Measurements from ENCODE around the gene KRTDAP.

KRTDAP gene

GRCh38 chr19:35460608-35461007 is 29.7 kb downstream of the KRTDAP start:
- no peaks in the 10 kb centered on the region for H3K9me3 ChIP-seq (ENCODE audit: control insufficient read depth, insufficient read depth, low read length)
- H3K36me3 ChIP-seq (ENCODE audit: insufficient read depth, low read length), result no peaks in the 10 kb centered on the region
- no peaks in the 10 kb centered on the region; the same call in 1 of the 2 replicates for H3K4me1 ChIP-seq (ENCODE audit: insufficient read depth, low read length)
- no peak overlapping the region for H3K9ac ChIP-seq (ENCODE audit: low read depth, low read length)

GRCh38 chr19:35459414-35460082 is 30.7 kb downstream of the KRTDAP start:
- Histone ChIP-seq H3K36me3 (ENCODE audit: insufficient read depth, low read length) (no peaks in the 10 kb centered on the region), H3K9ac (ENCODE audit: low read depth, low read length) (no peak overlapping the region), H3K4me1 (ENCODE audit: insufficient read depth, low read length) (no peaks in the 10 kb centered on the region; the same call in 1 of the 2 replicates), H3K9me3 (ENCODE audit: control insufficient read depth, insufficient read depth, low read length) (no peaks in the 10 kb centered on the region)

GRCh38 chr19:35458731-35459391 is 31.4 kb downstream of the KRTDAP start:
- Histone ChIP-seq H3K9me3 (ENCODE audit: control insufficient read depth, insufficient read depth, low read length) (no peaks in the 10 kb centered on the region), H3K36me3 (ENCODE audit: insufficient read depth, low read length) (no peaks in the 10 kb centered on the region), H3K9ac (ENCODE audit: low read depth, low read length) (no peak overlapping the region), H3K4me1 (ENCODE audit: insufficient read depth, low read length) (no peaks in the 10 kb centered on the region; the same call in 1 of the 2 replicates)

GRCh38 chr19:35458192-35458591 is 32.1 kb downstream of the KRTDAP start:
- Histone ChIP-seq H3K4me1 (ENCODE audit: insufficient read depth, low read length) (no peaks in the 10 kb centered on the region; the same call in 1 of the 2 replicates), H3K9me3 (ENCODE audit: control insufficient read depth, insufficient read depth, low read length) (no peaks in the 10 kb centered on the region), H3K9ac (ENCODE audit: low read depth, low read length) (no peak overlapping the region), H3K36me3 (ENCODE audit: insufficient read depth, low read length) (no peaks in the 10 kb centered on the region)

- H3K4me1 ChIP-seq (ENCODE audit: insufficient read depth, low read length), result no peaks in the 10 kb centered on the region; the same call in 1 of the 2 replicates
- no peak overlapping the region for H3K9ac ChIP-seq (ENCODE audit: low read depth, low read length)
These were observed 33.1 kb downstream of the KRTDAP start for GRCh38 chr19:35457173-35457572.

GRCh38 chr19:35455616-35456201 is 34.6 kb downstream of the KRTDAP start:
- Histone ChIP-seq H3K4me1 (ENCODE audit: insufficient read depth, low read length) (no peaks in the 10 kb centered on the region; the same call in 1 of the 2 replicates), H3K9ac (ENCODE audit: low read depth, low read length) (no peak overlapping the region), H3K9me3 (ENCODE audit: control insufficient read depth, insufficient read depth, low read length) (no peaks in the 10 kb centered on the region), H3K36me3 (ENCODE audit: insufficient read depth, low read length) (no peaks in the 10 kb centered on the region)

More at GRCh38 chr19:35457173-35457572, 33.1 kb downstream of the KRTDAP start:
- Histone ChIP-seq H3K9me3 (ENCODE audit: control insufficient read depth, insufficient read depth, low read length) (no peaks in the 10 kb centered on the region), H3K36me3 (ENCODE audit: insufficient read depth, low read length) (no peaks in the 10 kb centered on the region)

GRCh38 chr19:35454663-35455062 is 35.6 kb downstream of the KRTDAP start:
- Histone ChIP-seq H3K9ac (ENCODE audit: low read depth, low read length) (no peak overlapping the region), H3K36me3 (ENCODE audit: insufficient read depth, low read length) (no peaks in the 10 kb centered on the region), H3K4me1 (ENCODE audit: insufficient read depth, low read length) (no peaks in the 10 kb centered on the region), H3K9me3 (ENCODE audit: control insufficient read depth, insufficient read depth, low read length) (no peaks in the 10 kb centered on the region)

- H3K9ac ChIP-seq (ENCODE audit: low read depth, low read length), result no peak overlapping the region
- H3K36me3 ChIP-seq (ENCODE audit: insufficient read depth, low read length), result no peaks in the 10 kb centered on the region
- H3K9me3 ChIP-seq (ENCODE audit: control insufficient read depth, insufficient read depth, low read length), result no peaks in the 10 kb centered on the region
- no peaks in the 10 kb centered on the region; the same call in 1 of the 2 replicates for H3K4me1 ChIP-seq (ENCODE audit: insufficient read depth, low read length)
These were observed 38.7 kb downstream of the KRTDAP start for GRCh38 chr19:35451338-35452096.

- H3K4me1 ChIP-seq (ENCODE audit: insufficient read depth, low read length), result no peaks in the 10 kb centered on the region; the same call in 1 of the 2 replicates
- no peaks in the 10 kb centered on the region for H3K9me3 ChIP-seq (ENCODE audit: control insufficient read depth, insufficient read depth, low read length)
- no peaks in the 10 kb centered on the region for H3K36me3 ChIP-seq (ENCODE audit: insufficient read depth, low read length)
- no peak overlapping the region for H3K9ac ChIP-seq (ENCODE audit: low read depth, low read length)
These were observed 40.8 kb downstream of the KRTDAP start for GRCh38 chr19:35449359-35450043.

GRCh38 chr19:35447606-35448469 is 42.4 kb downstream of the KRTDAP start, which contains the start of gene FFAR2:
Gene FFAR2, plus strand, starts transcription at chr19:35448257. Its CDS starts 1,458 bp downstream, at chr19:35449715.
- no peak within 1 kb of the TSS for H3K9ac ChIP-seq (ENCODE audit: low read depth, low read length)
- H3K4me1 ChIP-seq (ENCODE audit: insufficient read depth, low read length), result no peaks in the 10 kb centered on the region; the same call in 1 of the 2 replicates
- no peaks in the 10 kb centered on the region for H3K36me3 ChIP-seq (ENCODE audit: insufficient read depth, low read length)
- no peaks in the 10 kb centered on the region for H3K9me3 ChIP-seq (ENCODE audit: control insufficient read depth, insufficient read depth, low read length)

- Histone ChIP-seq H3K36me3 (ENCODE audit: insufficient read depth, low read length) (no peaks in the 10 kb centered on the region), H3K9me3 (ENCODE audit: control insufficient read depth, insufficient read depth, low read length) (no peaks in the 10 kb centered on the region), H3K9ac (ENCODE audit: low read depth, low read length) (no peak overlapping the region), H3K4me1 (ENCODE audit: insufficient read depth, low read length) (no peaks in the 10 kb centered on the region; the same call in 1 of the 2 replicates)
These were observed 44.3 kb downstream of the KRTDAP start for GRCh38 chr19:35445826-35446593.

GRCh38 chr19:35444735-35445134 is 45.5 kb downstream of the KRTDAP start:
- Histone ChIP-seq H3K4me1 (ENCODE audit: insufficient read depth, low read length) (no peaks in the 10 kb centered on the region; the same call in 1 of the 2 replicates), H3K36me3 (ENCODE audit: insufficient read depth, low read length) (no peaks in the 10 kb centered on the region), H3K9ac (ENCODE audit: low read depth, low read length) (no peak overlapping the region), H3K9me3 (ENCODE audit: control insufficient read depth, insufficient read depth, low read length) (no peaks in the 10 kb centered on the region)

Data from ES-I3 (cell line).